ENCODE results near the gene FLNB.

DNA sequence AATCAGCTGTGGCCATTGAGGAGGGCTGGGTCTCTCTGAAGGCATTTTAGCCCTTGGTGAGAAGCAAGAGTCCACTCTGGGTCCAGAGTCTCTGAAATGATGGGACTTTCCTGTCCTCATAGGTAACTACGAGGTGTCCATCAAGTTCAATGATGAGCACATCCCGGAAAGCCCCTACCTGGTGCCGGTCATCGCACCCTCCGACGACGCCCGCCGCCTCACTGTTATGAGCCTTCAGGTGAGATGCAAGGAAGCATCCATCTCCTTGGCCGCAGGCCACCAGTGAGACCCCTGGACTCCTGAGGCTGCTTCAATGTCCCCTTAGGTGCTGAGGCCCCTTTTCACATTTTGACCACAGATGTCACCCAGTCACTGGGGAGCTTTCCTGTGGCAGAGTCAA is 147.6 kb downstream of the FLNB start:
- TF ChIP-seq TAF1 (IDR thresholded peaks at IDR 0.05; ENCODE audit: borderline replicate concordance, insufficient read depth, low read length) (no peak), POLR2AphosphoS5 (IDR thresholded peaks at IDR 0.05; ENCODE audit: low read depth, low read length) (no peak)
- TF ChIP-seq, protein P1, sequence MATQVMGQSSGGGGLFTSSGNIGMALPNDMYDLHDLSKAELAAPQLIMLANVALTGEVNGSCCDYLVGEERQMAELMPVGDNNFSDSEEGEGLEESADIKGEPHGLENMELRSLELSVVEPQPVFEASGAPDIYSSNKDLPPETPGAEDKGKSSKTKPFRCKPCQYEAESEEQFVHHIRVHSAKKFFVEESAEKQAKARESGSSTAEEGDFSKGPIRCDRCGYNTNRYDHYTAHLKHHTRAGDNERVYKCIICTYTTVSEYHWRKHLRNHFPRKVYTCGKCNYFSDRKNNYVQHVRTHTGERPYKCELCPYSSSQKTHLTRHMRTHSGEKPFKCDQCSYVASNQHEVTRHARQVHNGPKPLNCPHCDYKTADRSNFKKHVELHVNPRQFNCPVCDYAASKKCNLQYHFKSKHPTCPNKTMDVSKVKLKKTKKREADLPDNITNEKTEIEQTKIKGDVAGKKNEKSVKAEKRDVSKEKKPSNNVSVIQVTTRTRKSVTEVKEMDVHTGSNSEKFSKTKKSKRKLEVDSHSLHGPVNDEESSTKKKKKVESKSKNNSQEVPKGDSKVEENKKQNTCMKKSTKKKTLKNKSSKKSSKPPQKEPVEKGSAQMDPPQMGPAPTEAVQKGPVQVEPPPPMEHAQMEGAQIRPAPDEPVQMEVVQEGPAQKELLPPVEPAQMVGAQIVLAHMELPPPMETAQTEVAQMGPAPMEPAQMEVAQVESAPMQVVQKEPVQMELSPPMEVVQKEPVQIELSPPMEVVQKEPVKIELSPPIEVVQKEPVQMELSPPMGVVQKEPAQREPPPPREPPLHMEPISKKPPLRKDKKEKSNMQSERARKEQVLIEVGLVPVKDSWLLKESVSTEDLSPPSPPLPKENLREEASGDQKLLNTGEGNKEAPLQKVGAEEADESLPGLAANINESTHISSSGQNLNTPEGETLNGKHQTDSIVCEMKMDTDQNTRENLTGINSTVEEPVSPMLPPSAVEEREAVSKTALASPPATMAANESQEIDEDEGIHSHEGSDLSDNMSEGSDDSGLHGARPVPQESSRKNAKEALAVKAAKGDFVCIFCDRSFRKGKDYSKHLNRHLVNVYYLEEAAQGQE (IDR thresholded peaks at IDR 0.05; ENCODE audit: insufficient read depth in 1 of 2, low read depth in 2 of 2, low read length in 2 of 2): no peak

Measured in PFSK-1 (cell line).